ENCODE results near the gene RPRD2.

- TF ChIP-seq KAT7 (CRISPR knock-in tag; IDR thresholded peaks at IDR 0.05; ENCODE audit: borderline replicate concordance), result no peak
- no peak for TF ChIP-seq BCOR (IDR thresholded peaks at IDR 0.05)
- no peak for TF ChIP-seq ZNF644 (tag; IDR thresholded peaks at IDR 0.05; ENCODE audit: low read depth)
- TF ChIP-seq, protein P1, sequence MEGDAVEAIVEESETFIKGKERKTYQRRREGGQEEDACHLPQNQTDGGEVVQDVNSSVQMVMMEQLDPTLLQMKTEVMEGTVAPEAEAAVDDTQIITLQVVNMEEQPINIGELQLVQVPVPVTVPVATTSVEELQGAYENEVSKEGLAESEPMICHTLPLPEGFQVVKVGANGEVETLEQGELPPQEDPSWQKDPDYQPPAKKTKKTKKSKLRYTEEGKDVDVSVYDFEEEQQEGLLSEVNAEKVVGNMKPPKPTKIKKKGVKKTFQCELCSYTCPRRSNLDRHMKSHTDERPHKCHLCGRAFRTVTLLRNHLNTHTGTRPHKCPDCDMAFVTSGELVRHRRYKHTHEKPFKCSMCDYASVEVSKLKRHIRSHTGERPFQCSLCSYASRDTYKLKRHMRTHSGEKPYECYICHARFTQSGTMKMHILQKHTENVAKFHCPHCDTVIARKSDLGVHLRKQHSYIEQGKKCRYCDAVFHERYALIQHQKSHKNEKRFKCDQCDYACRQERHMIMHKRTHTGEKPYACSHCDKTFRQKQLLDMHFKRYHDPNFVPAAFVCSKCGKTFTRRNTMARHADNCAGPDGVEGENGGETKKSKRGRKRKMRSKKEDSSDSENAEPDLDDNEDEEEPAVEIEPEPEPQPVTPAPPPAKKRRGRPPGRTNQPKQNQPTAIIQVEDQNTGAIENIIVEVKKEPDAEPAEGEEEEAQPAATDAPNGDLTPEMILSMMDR (IDR thresholded peaks at IDR 0.05 in 2 of 3, conservative IDR thresholded peaks at IDR 0.05 in 1 of 3; ENCODE audit: insufficient read depth in 2 of 3, low read depth in 1 of 3, low read length in 3 of 3), result no peak
- TF ChIP-seq RAD21 (CRISPR knock-in tag; conservative IDR thresholded peaks at IDR 0.05 in 1 of 2, IDR thresholded peaks at IDR 0.05 in 1 of 2), result no peak
- no peak for TF ChIP-seq GABPB1 (CRISPR knock-in tag; IDR thresholded peaks at IDR 0.05)
These were observed 157.4 kb downstream of the RPRD2 start for GRCh38 chr1:150521196-150521968.
